ENCODE measurements around the gene IKZF5. TPM values are rescaled to one million over a fixed set of nuclear protein-coding genes. Genes with fewer than 3 reads are reported as not detected.
A peak's percentile ranks its signal among the peaks of the same experiment; 100 is the strongest.

IKZF5 gene
- total RNA-seq, 4 donors from 2014 or later = 6.2 to 11.1 (median 7.1) TPM

GRCh38 chr10:123014772-123015171, 6.2 kb upstream of the IKZF5 start:
- no peak for DNase-seq
- in situ Hi-C loops (cut with MboI; ENCODE audit: low pct_ligation_motif_present in 1 of 4, low pct_unique_long_range_greater_than_20kb in 1 of 4, low sequenced_read_pairs in 3 of 4) = no loop called here
- H3K36me3 ChIP-seq = no peaks in the 10 kb centered on the region
- no peaks in the 10 kb centered on the region for H3K9me3 ChIP-seq
- WGBS, 2 donors (ENCODE audit: low coverage in 1 of 2) = 99 to 100% methylated on average over 2 of the region's 2 CpGs
- intact Hi-C loops (cut with DNase I; ENCODE audit: low total_unique reads) = no loop called here
- no peaks in the 10 kb centered on the region for H3K27me3 ChIP-seq
- TF ChIP-seq EP300 (IDR thresholded peaks at IDR 0.05; ENCODE audit: low read depth) = no peak
- H3K27ac ChIP-seq = no peak overlapping the region
- H3K4me1 ChIP-seq = peaks cover 0 to 9% (median 5%) of the 10 kb centered on the region in 4 donors
- no peak overlapping the region for H3K4me3 ChIP-seq

DNA sequence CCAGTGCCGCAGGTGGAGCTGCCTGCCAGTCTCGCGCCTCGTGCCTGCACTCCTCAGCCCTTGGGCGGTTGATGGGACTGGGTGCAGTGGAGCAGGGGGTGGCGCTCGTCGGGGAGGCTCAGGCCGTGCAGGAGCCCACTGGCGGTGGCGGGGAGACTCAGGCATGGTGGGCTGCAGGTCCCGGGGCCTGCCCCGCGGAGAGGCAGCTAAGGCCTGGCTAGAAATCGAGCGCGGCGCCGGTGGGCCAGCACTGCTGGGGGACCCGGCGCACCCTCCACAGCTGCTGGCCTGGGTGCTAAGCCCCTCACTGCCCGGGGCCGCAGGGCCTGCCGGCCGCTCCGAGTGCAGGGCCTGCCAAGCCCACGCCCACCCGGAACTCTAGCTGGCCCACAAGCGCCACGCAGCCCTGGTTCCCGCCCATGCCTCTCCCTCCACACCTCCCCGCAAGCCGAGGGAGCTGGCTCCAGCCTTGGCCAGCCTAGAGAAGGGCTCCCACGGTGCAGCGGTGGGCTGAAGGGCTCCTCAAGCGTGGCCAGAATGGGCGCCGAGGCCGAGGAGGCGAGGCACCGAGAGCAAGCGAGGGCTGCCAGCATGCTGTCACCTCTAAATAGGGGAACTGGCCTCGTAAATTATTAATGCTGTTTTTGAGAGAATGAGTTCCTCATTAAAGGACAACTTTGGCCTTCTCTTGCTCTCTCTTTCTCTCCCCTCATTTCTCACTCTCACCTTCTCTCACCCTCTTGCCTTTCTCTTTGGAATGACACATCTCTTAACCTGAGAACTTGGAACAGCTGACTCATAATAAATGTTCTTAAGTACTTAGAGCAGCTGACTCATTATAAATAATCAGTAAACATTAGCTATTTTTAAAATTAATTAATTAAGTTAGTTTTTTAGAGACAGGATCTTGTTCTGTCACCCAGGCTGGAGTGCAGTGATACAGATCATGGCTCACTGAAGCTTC, 5.1 kb upstream of the IKZF5 start:
- Histone ChIP-seq H3K27me3 (no peaks in the 10 kb centered on the region), H3K27ac (no peak overlapping the region), H3K36me3 (no peaks in the 10 kb centered on the region), H3K4me1 (peaks cover 0 to 11% (median 9%) of the 10 kb centered on the region in 4 donors), H3K4me3 (no peak overlapping the region), H3K9me3 (no peaks in the 10 kb centered on the region)
- TF ChIP-seq POLR2A (IDR thresholded peaks at IDR 0.05) = no peak
- TF ChIP-seq EP300 (IDR thresholded peaks at IDR 0.05; ENCODE audit: low read depth) = no peak
- no peak for TF ChIP-seq POLR2AphosphoS5 (IDR thresholded peaks at IDR 0.05)
- TF ChIP-seq, protein P1, sequence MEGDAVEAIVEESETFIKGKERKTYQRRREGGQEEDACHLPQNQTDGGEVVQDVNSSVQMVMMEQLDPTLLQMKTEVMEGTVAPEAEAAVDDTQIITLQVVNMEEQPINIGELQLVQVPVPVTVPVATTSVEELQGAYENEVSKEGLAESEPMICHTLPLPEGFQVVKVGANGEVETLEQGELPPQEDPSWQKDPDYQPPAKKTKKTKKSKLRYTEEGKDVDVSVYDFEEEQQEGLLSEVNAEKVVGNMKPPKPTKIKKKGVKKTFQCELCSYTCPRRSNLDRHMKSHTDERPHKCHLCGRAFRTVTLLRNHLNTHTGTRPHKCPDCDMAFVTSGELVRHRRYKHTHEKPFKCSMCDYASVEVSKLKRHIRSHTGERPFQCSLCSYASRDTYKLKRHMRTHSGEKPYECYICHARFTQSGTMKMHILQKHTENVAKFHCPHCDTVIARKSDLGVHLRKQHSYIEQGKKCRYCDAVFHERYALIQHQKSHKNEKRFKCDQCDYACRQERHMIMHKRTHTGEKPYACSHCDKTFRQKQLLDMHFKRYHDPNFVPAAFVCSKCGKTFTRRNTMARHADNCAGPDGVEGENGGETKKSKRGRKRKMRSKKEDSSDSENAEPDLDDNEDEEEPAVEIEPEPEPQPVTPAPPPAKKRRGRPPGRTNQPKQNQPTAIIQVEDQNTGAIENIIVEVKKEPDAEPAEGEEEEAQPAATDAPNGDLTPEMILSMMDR (IDR thresholded peaks at IDR 0.05) = no peak
- in situ Hi-C loops (cut with MboI; ENCODE audit: low pct_ligation_motif_present in 1 of 4, low pct_unique_long_range_greater_than_20kb in 1 of 4, low sequenced_read_pairs in 3 of 4) = no loop called here
- intact Hi-C loops (cut with DNase I; ENCODE audit: low total_unique reads) = no loop called here
- 95% methylated on average over 43 of the region's 43 CpGs; no CpG with 5 or more reads in 1 of the 2 donors for WGBS, 2 donors (ENCODE audit: low coverage in 1 of 2)
- DNase-seq = no peak

- Histone ChIP-seq H3K36me3 (no peaks in the 10 kb centered on the region), H3K27ac (no peak overlapping the region), H3K9me3 (no peaks in the 10 kb centered on the region), H3K4me3 (no peak overlapping the region), H3K27me3 (no peaks in the 10 kb centered on the region), H3K4me1 (peaks cover 0 to 18% (median 16%) of the 10 kb centered on the region in 4 donors)
- in situ Hi-C loops (cut with MboI; ENCODE audit: low pct_ligation_motif_present in 1 of 4, low pct_unique_long_range_greater_than_20kb in 1 of 4, low sequenced_read_pairs in 3 of 4) (no loop called here), intact Hi-C loops (cut with DNase I; ENCODE audit: low total_unique reads) (no loop called here)
- no peak for DNase-seq
- 20 to 84% methylated on average over 1 to 3 of the region's 3 CpGs for WGBS, 2 donors (ENCODE audit: low coverage in 1 of 2)
- TF ChIP-seq POLR2A (IDR thresholded peaks at IDR 0.05) = no peak
Measured at GRCh38 chr10:123011987-123012386, 3.4 kb upstream of the IKZF5 start.

- H3K4me1 ChIP-seq = peaks cover 0 to 34% (median 19%) of the 10 kb centered on the region in 4 donors
- WGBS, 2 donors (ENCODE audit: low coverage in 1 of 2) = 0% methylated on average over 3 to 33 of the region's 34 CpGs
Measured at GRCh38 chr10:123009105-123009820, 668 bp upstream of the IKZF5 start.

More at GRCh38 chr10:123009105-123009820, 668 bp upstream of the IKZF5 start:
- TF ChIP-seq EP300 (IDR thresholded peaks at IDR 0.05; ENCODE audit: low read depth) (no peak), POLR2A (IDR thresholded peaks at IDR 0.05) (no peak), POLR2AphosphoS5 (IDR thresholded peaks at IDR 0.05) (no peak)
- TF ChIP-seq, protein P1 (IDR thresholded peaks at IDR 0.05) = no peak
- Histone ChIP-seq H3K27ac (peak overlapping the region; percentile 91 to 96 (median 93)), H3K9me3 (no peaks in the 10 kb centered on the region), H3K27me3 (no peaks in the 10 kb centered on the region), H3K4me3 (peak overlapping the region; percentile 85 to 99 (median 93)), H3K36me3 (no peaks in the 10 kb centered on the region)
- in situ Hi-C loops (cut with MboI; ENCODE audit: low pct_ligation_motif_present in 1 of 4, low pct_unique_long_range_greater_than_20kb in 1 of 4, low sequenced_read_pairs in 3 of 4) (no loop called here), intact Hi-C loops (cut with DNase I; ENCODE audit: low total_unique reads) (loop anchor here (1.0 kb wide), 1 partner anchor 29 kb away; the partner anchor contains the start of gene PSTK)
- peak; percentile 30 for DNase-seq

Measured in transverse colon (tissue), 4 donors.